RWPE1 (cell line): ENCODE measurements around the gene EFNA5.

Experiments
- CTCF ChIA-PET: fragments of 350-600 bp; sonication (Branson Sonifier 250); formaldehyde crosslinking; extraction: SDS; loops from one replicate; lab custom pipeline; 2021; lab: Yijun Ruan, JAX
- POLR2A ChIA-PET: fragments of 400-600 bp; formaldehyde crosslinking; extraction: SDS; loops from one replicate; lab custom pipeline; 2020; ENCODE audit warnings: antibody characterized with exemption; ENCODE audit not compliant: low non-redundant PET; lab: Yijun Ruan, JAX
- DNase-seq: peaks from one replicate; pipeline ENCODE4 v3.0.0; 2012; ENCODE audit warnings: low spot score
- H3K27ac ChIP-seq: fragments of 450-650 bp; 2 replicates; pipeline ENCODE4 v1.5.1; 2017
- CTCF ChIP-seq: fragments of 450-650 bp; conservative IDR thresholded peaks from 2 replicates; pipeline ENCODE4 v1.5.1; 2017; ENCODE audit warnings: low read depth, mild to moderate bottlenecking

EFNA5 gene

GRCh38 chr5:107443897-107444296, 226.8 kb downstream of the EFNA5 start:
- no peak for TF ChIP-seq CTCF
- ChIA-PET POLR2A (no interaction called here), CTCF (no interaction called here)
- no peak overlapping the region for H3K27ac ChIP-seq
- DNase-seq, result no peak

GRCh38 chr5:107442452-107442851, 228.3 kb downstream of the EFNA5 start:
- DNase-seq, result no peak
- CTCF ChIA-PET, result interaction anchor here (0.5 to 0.6 kb wide), 2 partner anchors 164 to 772 kb away, joined by 3 to 4 read pairs; no protein-coding TSS in a partner anchor
- POLR2A ChIA-PET, result no interaction called here
- H3K27ac ChIP-seq, result no peak overlapping the region
- TF ChIP-seq CTCF, result no peak

DNA sequence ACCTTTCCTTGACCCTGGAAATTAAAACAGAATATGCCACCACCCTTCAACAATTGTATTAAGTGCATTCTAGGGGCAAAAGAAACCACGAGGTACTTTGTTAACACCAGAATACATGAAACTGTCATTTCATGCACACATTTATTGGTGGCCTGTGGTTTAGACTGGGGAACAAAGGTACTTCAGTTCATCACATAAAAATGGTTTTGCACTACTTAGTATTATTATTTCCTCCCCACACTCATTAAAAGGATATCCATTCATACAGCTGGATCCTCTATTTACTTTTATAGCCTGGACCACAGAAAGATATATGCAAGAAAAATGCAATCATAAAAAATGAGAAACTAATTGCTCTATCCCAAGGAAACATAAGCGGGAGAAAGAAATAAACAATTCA, 230.9 kb downstream of the EFNA5 start:
- ChIA-PET CTCF (no interaction called here), POLR2A (no interaction called here)
- H3K27ac ChIP-seq, result no peak overlapping the region
- no peak for TF ChIP-seq CTCF
- DNase-seq, result no peak

DNA sequence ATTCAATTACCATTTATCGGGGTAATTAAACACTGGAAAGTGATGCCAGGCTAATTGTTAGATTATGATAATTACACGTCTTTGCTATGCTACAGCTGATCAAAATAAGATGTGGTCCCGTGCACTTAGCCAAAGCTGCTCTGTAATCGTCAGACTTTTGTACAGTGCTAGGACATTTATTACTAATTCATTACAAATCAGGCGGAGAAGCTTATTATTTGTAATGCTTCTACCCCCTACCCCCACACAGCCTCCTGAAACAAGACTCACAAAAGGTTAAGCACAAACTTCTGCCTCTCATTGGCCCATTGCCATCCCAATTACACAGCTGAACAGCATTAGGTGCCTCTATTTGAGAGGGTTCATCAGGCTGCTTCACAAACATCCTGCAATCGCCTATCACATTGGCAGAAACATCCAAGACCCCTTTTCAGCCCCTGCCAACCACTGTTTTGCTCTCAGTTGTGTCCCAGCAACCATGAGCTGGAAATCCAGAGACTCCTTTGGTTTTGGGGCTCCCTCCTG, 232.7 kb downstream of the EFNA5 start:
- no peak for DNase-seq
- CTCF ChIA-PET, result no interaction called here
- no peak for TF ChIP-seq CTCF
- POLR2A ChIA-PET, result no interaction called here
- H3K27ac ChIP-seq, result no peak overlapping the region

- ChIA-PET CTCF (no interaction called here), POLR2A (no interaction called here)
- no peak overlapping the region for H3K27ac ChIP-seq
- no peak for TF ChIP-seq CTCF
- DNase-seq, result no peak
Observed at GRCh38 chr5:107437154-107437553, 233.6 kb downstream of the EFNA5 start.

DNA sequence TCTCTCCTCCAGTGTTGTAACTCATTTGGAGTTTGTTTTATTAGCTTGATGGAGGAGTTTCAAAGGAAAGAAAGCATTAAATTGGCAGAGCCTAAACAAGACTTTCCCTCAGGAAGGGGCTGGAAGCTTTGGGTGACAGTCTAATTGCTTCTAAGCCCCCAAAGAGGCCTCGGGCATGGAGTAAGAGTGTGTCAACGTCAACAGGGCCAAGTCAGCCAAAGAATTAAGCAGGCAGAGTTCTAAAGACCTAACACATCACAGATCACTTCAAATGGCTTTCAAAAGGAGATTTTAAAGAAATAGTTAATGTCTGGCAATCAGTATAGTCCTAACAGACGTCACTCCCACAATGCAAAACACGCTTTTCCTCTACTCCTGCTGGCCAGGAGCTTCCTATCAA, 234.5 kb downstream of the EFNA5 start:
- TF ChIP-seq CTCF, result no peak
- ChIA-PET CTCF (no interaction called here), POLR2A (no interaction called here)
- no peak overlapping the region for H3K27ac ChIP-seq
- no peak for DNase-seq
